IPS-18c (cell line): ENCODE results near the gene OPTC.

Source experiments
- H3K4me3 ChIP-seq: 2 replicates; pipeline ENCODE4 v1.7.0; 2013; ENCODE audit warnings: low read depth, mild to moderate bottlenecking, low read length, moderate library complexity; ENCODE audit not compliant: insufficient read depth
- H3K9me3 ChIP-seq: one replicate; pipeline ENCODE4 v1.6.1; 2013; ENCODE audit warnings: mild to moderate bottlenecking, low read length, moderate library complexity; ENCODE audit not compliant: control insufficient read depth, insufficient read depth

Gene OPTC

GRCh38 chr1:203519896-203520295 is 25.9 kb downstream of the OPTC start:
- Histone ChIP-seq H3K9me3 (no peaks in the 10 kb centered on the region), H3K4me3 (no peak overlapping the region)

- Histone ChIP-seq H3K9me3 (no peaks in the 10 kb centered on the region), H3K4me3 (no peak overlapping the region)
Measured at GRCh38 chr1:203520315-203520714, 26.4 kb downstream of the OPTC start.

- no peak overlapping the region for H3K4me3 ChIP-seq
- H3K9me3 ChIP-seq: no peaks in the 10 kb centered on the region
Measured at GRCh38 chr1:203521074-203521794, 27.3 kb downstream of the OPTC start.

GRCh38 chr1:203521812-203522211 is 27.9 kb downstream of the OPTC start:
- Histone ChIP-seq H3K9me3 (no peaks in the 10 kb centered on the region), H3K4me3 (no peak overlapping the region)

- Histone ChIP-seq H3K4me3 (no peak overlapping the region), H3K9me3 (no peaks in the 10 kb centered on the region)
Measured at GRCh38 chr1:203522237-203522636, 28.3 kb downstream of the OPTC start.

GRCh38 chr1:203523667-203524066 is 29.7 kb downstream of the OPTC start:
- Histone ChIP-seq H3K9me3 (no peaks in the 10 kb centered on the region), H3K4me3 (no peak overlapping the region)

GRCh38 chr1:203524152-203524551 is 30.2 kb downstream of the OPTC start:
- H3K9me3 ChIP-seq: no peaks in the 10 kb centered on the region

GRCh38 chr1:203524824-203525223 is 30.9 kb downstream of the OPTC start:
- Histone ChIP-seq H3K9me3 (no peaks in the 10 kb centered on the region), H3K4me3 (no peak overlapping the region)

More at GRCh38 chr1:203524152-203524551, 30.2 kb downstream of the OPTC start:
- H3K4me3 ChIP-seq: no peak overlapping the region

- Histone ChIP-seq H3K4me3 (no peak overlapping the region), H3K9me3 (no peaks in the 10 kb centered on the region)
Measured at GRCh38 chr1:203525685-203526084, 31.7 kb downstream of the OPTC start.

GRCh38 chr1:203526130-203526529 is 32.2 kb downstream of the OPTC start:
- Histone ChIP-seq H3K4me3 (no peak overlapping the region), H3K9me3 (no peaks in the 10 kb centered on the region)

- Histone ChIP-seq H3K4me3 (no peak overlapping the region), H3K9me3 (no peaks in the 10 kb centered on the region)
Measured at GRCh38 chr1:203526572-203526971, 32.6 kb downstream of the OPTC start.

GRCh38 chr1:203527013-203527412 is 33.1 kb downstream of the OPTC start:
- Histone ChIP-seq H3K4me3 (no peak overlapping the region), H3K9me3 (no peaks in the 10 kb centered on the region)

- Histone ChIP-seq H3K4me3 (no peak overlapping the region), H3K9me3 (no peaks in the 10 kb centered on the region)
Measured at GRCh38 chr1:203528063-203528462, 34.1 kb downstream of the OPTC start.

GRCh38 chr1:203528976-203529835 is 35.3 kb downstream of the OPTC start:
- no peak overlapping the region for H3K4me3 ChIP-seq
- H3K9me3 ChIP-seq: no peaks in the 10 kb centered on the region

- no peak overlapping the region for H3K4me3 ChIP-seq
- no peaks in the 10 kb centered on the region for H3K9me3 ChIP-seq
Measured at GRCh38 chr1:203531063-203531462, 37.1 kb downstream of the OPTC start.

- Histone ChIP-seq H3K4me3 (no peak overlapping the region), H3K9me3 (no peaks in the 10 kb centered on the region)
Measured at GRCh38 chr1:203534012-203534411, 40.1 kb downstream of the OPTC start.

- H3K4me3 ChIP-seq: no peak overlapping the region
- H3K9me3 ChIP-seq: no peaks in the 10 kb centered on the region
Measured at GRCh38 chr1:203534526-203534925, 40.6 kb downstream of the OPTC start.

- Histone ChIP-seq H3K4me3 (no peak overlapping the region), H3K9me3 (no peaks in the 10 kb centered on the region)
Measured at GRCh38 chr1:203536575-203536974, 42.6 kb downstream of the OPTC start.
